Stimulated activated CD4-positive, alpha-beta T cell treated with anti-CD3 and anti-CD28 coated beads, TNF-alpha, amount 100 ng/mL, for 24 hours (primary cell): ENCODE measurements around the gene TRIP6.

ENCODE experiments used
- DNase-seq, 3 experiments: peaks; one replicate each; pipeline ENCODE4 v3.0.0-alpha.2; 2020; ENCODE audit warnings: low read depth in 3 of 3

TRIP6 gene, protein sequence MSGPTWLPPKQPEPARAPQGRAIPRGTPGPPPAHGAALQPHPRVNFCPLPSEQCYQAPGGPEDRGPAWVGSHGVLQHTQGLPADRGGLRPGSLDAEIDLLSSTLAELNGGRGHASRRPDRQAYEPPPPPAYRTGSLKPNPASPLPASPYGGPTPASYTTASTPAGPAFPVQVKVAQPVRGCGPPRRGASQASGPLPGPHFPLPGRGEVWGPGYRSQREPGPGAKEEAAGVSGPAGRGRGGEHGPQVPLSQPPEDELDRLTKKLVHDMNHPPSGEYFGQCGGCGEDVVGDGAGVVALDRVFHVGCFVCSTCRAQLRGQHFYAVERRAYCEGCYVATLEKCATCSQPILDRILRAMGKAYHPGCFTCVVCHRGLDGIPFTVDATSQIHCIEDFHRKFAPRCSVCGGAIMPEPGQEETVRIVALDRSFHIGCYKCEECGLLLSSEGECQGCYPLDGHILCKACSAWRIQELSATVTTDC

DNA sequence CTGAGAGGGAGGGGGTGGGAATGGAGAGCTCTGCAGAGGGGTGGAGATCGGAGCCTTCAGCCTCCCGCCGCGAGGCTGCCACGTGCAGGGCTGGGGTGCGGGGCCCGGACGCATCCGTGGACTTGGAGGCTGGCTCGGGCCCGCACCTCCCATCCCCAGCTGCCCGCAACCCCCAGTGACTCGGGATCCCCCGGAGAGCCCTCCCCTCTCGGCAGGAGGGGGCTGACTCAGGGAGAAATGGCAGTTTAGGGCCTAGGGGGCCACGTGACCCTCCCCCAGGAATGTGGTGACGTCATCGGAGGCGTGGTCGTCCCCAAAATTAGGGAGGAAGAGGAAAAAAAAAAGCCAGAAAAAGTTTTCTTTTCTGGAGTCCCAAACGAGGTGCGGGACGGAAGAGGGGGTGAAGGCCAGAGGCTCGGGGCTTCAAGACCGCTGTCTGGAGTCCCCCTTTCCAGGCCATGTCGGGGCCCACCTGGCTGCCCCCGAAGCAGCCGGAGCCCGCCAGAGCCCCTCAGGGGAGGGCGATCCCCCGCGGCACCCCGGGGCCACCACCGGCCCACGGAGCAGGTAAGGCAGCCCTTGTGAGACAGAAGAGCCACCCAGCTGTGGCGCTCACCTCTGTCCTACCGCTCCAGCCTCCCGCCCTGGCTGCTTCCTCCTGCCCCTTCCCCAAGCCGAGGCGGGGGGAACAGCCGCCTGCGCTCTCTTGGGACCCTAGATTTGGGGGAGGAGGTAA is at the start of gene TRIP6:
Gene TRIP6, plus strand, starts transcription at position 348 of the 736 bp plus-strand sequence. Its CDS starts 111 bp downstream, at position 459.
- peak; percentile 54 to 71 (median 63) for DNase-seq

DNA sequence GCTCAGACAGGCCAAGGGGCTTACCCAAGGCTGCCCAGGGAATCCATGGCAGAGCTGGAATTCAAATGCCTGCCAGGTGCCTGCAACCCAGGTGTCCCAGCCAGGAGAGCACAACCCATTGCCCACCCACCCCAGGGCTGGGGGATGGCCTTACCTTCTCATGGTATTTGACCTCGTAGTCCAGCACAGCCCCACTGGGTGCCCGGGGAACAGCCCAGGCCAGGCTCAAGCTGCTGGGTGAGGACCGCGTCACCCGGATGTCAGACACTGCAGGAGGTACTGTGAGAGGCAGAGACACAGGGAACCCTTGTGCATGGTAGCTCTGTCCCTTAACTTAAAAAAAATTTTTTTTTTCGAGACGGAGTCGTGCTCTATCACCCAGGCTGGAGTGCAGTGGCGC is 48.8 kb upstream of the TRIP6 start:
- DNase-seq, result no peak

DNA sequence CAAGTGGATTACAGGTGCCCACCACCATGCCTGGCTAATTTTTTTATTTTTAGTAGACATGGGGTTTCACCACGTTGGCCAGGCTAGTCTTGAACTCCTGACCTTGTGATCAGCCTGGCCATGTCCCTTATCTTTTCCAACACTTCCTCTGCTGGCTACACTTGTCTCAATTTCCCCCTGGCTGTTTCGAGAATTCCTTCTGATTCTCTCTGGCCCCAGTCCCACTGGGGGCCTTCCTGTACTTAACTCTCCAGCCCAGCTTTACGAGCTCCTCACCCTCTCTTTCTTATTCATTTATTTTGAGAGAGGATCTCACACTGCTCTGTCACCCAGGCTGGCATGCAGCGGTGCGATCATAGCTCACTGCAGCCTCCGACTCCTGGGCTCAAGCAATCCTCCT is 48.4 kb upstream of the TRIP6 start:
- DNase-seq, result no peak

DNA sequence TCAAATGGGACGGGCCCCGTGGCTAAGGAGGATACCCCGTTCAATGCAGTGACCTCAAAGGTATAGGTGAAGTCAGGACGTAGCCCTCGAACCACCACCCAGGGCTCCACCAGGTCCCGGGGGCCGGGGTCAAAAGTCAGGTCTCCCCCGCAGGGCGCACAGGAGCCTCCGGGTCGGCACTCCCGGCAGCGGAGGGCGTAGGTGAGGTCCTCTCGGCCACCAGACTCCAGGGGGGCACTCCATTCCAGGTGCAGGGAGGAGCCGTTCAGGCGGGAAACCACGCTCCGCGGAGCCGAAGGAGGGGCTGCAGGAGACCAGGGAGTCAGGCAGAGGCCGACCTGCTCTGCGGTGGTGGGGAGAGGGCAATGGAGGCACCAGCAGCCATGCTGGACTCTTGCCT is 47.6 kb upstream of the TRIP6 start:
- no peak for DNase-seq

DNA sequence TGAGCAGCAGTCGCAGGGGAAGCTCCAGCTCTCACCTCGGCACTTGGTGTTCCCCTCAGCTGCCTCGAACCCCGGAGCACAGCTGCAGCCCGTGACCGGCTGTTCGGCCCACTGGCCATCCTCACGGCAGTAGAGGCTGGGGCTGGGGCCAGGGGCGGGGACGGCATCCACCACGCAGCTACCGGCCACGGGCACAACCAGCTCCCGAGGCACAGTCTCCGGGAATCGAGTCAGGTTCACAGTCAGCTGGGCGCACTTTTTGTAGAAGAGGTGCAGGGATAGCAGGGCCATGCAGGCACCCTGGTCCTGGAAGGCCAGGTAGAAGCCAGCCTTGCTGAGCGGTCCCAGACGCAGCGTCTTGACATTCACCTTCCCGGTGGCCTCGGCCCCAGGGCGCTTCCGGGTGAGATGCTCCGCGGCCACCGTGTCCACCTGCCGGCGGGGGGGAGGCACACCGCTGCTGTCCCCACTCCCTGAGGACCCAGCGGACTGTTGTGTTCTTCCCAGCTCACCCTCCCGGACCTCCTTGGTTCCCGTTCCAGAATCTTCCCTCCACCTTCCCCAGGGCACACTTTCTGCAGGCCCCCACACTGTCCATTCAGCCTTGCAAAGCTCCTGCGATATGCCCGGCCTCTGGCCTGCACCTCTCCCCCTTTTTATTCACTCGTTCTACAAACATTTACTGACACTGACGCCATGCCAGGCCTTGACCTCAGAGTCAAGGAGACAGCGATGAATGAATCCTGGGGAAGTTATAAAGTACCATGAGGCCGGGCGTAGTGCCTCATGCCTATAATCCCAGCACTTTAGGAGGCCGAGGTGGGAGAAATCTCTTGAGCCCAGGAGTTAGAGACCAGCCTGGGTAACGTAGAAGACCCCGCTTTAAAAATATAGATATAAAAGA is 44.7 kb upstream of the TRIP6 start:
- DNase-seq, result no peak

DNA sequence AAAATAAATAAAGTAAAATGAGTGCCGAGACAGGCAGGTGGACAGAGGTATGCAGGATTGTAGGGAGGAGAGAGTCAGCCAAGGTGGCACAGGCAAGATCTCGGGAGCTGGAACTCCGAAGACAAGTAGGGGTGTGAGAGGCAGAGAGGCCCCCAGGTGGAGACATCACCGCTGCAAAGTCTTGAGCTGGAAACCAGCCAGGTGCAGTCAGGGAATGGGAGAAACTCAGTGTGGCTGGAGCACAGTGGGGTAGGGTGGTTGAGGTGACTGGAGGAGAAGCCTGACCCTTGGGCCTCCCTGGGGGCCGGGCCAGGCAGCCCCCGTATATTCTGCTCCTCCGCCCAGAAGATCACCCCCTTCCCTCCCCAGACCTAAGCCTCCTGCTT is 44.1 kb upstream of the TRIP6 start:
- DNase-seq, result no peak

DNA sequence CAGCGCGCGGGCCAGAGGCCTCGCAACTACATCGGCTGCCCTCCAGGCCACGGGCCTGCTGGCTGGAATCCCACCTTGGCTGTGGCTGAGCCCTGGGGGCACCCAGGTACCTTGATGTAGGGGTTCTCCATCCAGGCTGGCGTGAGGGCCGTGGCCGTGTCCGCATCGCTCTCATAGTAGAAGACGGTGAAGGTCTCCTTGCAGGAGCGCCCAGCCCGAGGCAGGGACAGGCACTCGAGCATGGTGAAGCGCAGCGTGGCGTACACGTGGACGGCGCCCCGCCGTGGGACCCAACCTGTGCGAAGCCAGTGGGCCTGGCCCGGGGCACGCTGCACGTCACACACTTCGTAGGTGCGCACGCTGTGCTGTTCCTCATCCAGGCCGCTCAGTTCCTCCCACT is 43.7 kb upstream of the TRIP6 start:
- no peak for DNase-seq

DNA sequence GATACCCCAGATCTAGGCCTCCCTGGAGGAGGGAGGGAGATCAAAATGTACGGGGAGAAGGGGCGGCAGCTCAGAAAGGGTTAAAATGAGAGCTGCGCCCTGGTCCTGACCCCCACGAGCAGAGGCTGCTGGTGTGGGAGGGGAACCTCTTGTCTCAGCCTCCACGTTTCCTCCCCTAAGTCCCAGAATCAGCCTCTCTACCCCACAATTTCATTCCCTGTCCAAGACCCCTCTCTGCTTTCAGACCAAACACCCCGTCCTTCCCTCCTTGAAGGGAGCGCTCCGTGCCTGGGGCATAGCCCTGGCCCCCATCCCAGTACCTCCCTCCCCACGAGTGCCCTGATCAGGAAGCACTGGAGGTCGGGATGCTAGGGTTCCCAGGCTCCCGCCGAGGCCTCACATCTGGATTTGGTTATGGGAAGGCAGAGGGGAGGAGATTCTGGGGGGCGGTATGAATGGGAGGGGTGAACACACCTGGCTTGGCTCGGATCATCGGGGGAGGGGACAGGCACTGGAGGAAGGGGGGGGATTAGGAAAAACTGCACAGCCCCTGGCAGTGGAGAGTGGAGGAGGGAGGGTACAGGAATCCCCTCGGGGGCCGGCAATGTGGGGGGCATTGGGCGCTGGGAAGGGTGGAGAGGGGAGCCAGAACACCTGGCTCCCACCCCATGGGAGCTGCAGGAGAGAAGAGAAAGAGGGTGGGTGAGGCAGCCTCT is 42.5 kb upstream of the TRIP6 start:
- no peak for DNase-seq

DNA sequence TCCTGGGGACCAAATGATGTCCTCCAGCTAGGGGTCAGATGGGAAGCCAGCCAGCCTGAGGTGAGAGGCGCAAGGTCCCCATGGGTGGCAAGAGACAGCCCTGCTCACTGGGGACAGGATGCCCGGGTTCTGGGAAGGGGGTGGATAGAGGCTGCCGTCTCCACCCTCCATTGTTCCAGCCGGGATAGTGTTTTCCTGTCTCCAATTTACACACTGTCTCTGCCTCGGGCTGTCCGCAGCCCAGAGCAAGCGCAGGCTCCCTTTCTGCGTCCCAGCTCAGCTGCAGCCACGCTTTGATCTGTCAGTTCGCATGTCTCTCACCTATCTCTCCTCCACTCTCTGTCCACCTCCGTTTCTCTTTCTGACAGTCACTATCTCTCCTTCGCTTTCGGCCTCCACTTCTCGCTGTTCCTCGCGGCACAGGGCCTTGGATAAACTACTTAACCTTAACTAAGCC is 41.9 kb upstream of the TRIP6 start:
- no peak for DNase-seq

DNA sequence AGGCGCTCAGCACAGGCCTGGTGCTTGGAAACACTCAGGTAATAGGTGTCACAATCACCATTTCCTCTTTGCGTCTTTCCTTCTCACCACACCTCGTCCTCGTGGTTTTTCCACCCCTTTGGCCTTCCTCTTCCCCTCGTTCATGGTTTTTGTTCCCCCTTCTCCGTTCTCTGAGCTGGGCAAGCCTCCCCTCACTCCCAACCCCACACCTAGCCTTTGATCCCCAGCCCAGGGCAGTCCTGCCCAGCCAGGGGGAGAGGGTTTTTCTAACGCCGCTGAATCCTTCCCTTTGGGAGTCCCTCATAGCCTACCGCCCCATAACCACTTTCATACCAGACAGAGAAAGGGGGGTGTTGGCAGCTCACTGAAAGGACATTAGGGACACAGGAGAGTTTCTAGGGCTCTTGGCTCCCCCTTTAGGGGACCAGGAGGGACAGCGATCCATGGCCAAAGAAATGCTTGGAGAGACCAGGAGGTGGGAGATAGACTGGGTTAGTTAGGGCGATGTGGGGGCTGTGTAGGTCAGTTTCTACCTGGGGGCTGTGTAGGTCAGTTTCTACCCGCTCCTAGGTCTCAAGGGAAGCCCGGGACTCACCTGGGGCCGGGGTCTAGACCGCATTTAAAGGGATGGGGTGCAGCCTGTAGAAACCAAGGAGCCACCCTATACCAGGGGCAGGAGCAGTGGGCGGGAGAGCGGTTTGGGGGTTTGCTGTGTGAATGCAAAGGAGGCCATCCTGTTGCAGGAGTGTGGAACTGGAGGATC is 41.3 kb upstream of the TRIP6 start:
- no peak for DNase-seq

DNA sequence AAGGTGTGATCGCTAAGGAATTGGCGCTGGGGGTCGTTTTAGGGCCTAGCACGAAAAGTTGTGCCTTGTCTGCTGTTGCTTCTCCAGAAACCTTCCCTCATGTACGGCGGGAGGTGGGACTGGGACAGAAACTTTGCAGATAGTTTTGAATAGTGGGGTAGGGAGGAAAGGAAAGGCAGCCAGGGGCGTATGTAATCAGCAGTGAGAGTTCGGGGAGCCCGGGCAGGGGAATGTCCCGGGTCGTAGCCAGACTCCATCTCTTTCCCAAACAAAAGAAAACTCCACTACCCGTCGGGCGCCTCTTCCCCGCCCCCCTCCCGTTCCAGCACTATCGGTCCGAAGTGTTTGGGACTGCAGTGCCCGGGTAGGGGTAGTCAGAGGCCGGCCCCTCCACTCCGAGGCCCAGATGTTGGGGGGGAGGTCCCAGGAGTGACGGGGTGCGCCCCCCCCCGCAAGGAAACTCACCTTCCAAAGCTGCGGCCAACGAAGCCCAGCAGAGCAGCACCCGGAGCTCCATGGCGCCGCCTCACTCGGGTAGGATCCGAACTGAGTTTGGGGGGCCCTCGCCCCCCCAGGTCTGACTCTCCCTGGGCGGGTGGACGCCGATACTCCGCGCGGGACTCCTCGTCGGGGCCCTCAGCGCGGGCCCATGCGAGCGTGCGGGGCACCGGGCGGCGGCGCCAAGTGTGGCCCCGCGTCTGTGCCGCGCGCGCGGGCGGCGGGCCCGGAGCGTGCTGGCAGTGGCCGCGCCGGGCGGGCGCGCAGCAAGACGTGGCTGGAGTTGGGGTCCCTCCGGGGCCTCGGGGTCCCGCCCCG is 40.5 kb upstream of the TRIP6 start:
- no peak for DNase-seq

DNA sequence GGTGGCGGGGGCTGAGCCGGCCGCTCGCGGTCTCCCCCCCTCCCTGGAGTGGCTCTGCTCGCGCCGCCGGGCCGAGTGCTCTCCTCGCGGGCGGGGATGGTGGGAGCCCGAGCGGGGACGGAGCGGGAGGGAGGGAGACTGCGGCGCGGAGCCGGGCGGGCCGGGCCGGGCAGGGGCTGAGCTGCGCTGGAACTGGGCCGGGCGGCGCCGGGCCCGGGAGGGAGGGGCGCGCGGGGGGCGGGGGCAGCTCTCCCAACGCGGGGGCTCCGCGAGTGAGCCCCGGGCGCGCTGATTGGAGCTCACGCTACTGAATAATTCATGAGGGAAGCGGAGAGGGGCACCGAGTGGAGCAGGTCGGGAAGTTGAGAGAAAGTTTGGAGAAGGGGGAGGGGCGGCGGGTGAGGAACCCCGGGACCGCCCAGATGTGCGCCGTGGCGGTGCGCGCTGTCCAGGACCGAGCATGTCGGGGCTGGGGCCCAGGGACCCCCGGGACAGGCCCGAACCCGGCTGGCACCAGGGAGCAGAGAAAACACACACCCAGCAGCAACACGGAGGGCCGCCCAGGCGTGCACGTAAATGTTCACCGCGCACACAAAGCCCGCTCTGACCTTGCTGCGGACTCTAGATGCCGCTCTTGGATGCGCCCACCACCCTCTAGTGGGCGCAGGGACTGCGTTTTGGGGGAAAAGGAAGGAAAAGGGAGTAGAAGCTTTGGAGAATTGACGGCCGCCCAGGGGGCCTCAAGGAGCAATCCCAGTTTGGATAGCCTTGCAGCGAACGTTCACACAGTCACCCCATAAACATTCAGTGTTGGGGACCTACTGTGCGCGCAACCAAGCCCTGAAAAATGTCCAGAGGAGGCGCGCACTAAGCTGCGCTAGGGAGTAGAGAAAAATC is 39.6 kb upstream of the TRIP6 start, which contains the start of gene EPHB4:
Gene EPHB4, minus strand, starts transcription at position 194 of the 897 bp plus-strand sequence. CDS start 493 bp downstream, outside the sequence.
- no peak for DNase-seq

DNA sequence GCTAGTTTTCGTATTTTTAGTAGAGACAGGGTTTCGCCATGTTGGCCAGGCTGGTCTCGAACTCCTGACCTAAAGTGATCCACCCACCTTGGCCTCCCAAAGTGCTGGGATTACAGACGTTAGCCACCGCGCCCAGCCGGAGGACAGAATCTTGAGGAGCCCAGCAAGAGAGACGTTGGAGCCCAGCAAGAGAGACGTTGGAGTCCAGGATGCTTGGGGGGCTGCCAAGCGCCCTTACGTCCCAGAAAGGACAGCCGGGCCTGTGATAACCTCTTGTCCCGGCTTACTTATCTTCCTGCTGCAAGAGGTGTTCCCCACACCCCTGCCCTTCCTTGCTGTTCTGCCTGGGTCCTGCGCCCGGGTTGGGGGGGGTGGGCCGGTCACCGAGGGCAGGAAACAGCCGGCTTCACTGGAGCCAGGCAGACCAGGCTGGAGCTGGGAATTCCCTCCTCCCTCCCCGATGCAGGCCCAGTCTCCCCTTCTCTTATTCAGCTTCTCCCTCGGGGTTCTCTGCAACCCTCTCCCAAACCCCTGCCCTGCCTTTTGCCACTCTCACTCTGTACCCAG is 38.0 kb upstream of the TRIP6 start:
- DNase-seq, result no peak

DNA sequence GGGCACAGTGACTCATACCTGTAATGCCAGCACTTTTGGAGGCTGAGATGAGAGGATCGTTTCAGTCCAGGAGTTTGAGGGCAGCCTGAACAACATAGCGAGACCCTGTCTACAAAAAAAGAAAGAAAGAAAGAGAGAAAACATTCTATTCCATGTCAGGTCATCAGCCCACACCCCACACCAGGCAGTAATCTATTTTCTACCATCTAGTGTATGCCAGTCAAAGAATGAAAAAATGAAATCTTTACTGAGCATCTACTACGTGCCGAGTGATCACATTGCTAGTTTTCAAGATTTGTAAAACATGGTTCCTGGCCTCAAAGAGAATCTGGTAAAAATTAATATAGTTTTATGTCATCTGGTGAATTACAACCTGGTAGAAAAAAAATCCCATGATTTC is 36.8 kb upstream of the TRIP6 start:
- DNase-seq, result no peak

DNA sequence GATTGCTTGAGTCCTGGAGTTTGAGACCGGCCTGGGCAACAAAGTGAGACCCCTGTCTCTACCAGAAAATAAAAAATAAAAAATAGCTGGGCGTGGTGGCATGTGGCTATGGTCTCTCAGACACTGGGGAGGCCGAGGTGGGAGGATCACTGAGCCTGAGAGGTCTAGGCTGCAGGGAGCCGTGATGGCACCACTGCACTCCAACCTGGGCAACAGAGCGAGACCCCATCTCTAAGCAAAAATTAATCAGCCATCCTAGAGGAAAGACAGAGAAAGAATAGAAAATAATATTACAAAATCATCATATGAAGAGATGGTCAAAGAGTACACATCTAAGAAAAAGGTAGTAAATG is 34.9 kb upstream of the TRIP6 start:
- no peak for DNase-seq

DNA sequence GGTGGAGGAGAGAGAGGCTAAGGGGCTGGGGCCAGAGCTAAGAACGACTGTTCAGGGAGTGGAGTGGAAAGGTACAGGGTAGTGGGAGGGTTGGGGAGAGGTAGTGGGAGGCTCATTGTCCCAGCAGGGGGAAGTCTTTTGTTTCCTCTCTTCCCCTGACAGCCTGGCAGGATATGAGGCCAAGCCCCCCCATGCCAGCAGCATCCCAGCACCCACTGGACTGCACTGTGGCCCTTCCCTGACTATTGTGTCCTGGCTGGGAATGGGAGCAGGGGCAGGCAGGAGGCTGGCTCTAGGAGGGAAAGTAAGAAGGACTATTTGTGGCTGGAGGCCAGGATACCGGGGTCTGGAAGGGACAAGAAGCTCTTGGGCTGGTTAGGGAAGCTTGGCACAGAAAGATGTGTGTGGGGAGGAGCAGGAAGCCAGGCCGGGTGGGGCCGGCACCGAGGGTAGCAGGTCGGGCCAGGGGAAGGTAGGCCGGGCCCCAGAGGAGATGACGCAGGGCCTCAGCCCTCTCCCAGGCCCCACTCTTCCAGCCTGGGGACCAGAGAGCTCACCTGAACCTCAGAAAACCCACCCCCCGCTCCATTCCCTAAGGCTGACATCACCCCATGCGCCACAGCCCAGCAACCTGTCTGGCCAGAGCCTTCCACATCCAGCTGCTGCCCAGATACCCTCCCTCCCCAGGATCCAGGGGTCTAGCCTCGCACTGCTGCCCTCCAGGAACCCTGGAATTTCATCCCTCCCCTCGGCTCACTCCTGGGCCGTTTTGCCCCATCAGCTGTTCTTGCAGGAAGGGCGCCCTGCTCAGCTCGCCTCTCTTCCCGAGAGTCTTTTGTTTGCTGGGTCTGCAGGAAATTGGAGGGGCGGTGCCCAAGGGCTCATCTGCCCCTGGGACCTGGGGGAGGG is 31.0 kb upstream of the TRIP6 start:
- DNase-seq, result no peak

DNA sequence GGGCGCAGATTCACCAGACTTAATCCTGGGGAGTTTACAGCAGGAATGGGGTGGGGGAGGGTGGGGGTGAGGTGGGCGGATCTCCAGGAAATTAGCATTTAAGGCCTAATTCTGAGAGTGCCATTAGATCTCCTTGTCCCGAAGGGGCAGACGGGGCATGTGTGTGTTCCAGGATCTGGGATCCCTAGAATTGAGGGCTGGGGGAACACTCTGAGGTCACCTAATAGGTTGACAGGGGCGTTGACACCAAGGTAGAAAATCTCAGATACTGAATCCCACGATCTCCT is 30.4 kb upstream of the TRIP6 start:
- DNase-seq, result no peak
